Smooth muscle cell (in vitro differentiated cells): ENCODE measurements around the gene INSM2. TPM values are rescaled to one million over a fixed set of nuclear protein-coding genes. Genes with fewer than 3 reads are reported as not detected.

Experiments
- DNase-seq: peaks from one replicate; lab custom pipeline; 2025; ENCODE audit not compliant: unreplicated experiment; lab: John Stamatoyannopoulos, UW
- H2AFZ ChIP-seq: fragments of 200-600 bp; sonication (generic); 2 replicates; pipeline ENCODE4 v1.6.0; 2016; ENCODE audit warnings: antibody characterized with exemption, low read depth, mild to moderate bottlenecking
- H3F3A ChIP-seq: fragments of 200-600 bp; sonication (generic); 2 replicates; pipeline ENCODE4 v1.6.0; 2017; ENCODE audit warnings: antibody characterized with exemption, low read depth
- H3K27ac ChIP-seq: fragments of 200-600 bp; sonication (generic); 2 replicates; pipeline ENCODE4 v1.5.1; 2016; ENCODE audit warnings: low read depth, mild to moderate bottlenecking
- H3K27me3 ChIP-seq: fragments of 200-600 bp; sonication (generic); 2 replicates; pipeline ENCODE4 v1.6.1; 2016; ENCODE audit warnings: low read depth, mild to moderate bottlenecking
- H3K36me3 ChIP-seq: fragments of 200-600 bp; sonication (generic); 2 replicates; pipeline ENCODE4 v1.5.1; 2016; ENCODE audit warnings: low read depth
- H3K4me1 ChIP-seq: fragments of 200-600 bp; sonication (generic); 2 replicates; pipeline ENCODE4 v1.5.1; 2016; ENCODE audit warnings: low read depth
- H3K4me2 ChIP-seq: fragments of 200-600 bp; sonication (generic); 2 replicates; pipeline ENCODE4 v1.6.0; 2016; ENCODE audit warnings: mild to moderate bottlenecking
- H3K4me3 ChIP-seq: fragments of 200-600 bp; sonication (generic); 2 replicates; pipeline ENCODE4 v1.5.1; 2016; ENCODE audit warnings: mild to moderate bottlenecking
- H3K79me2 ChIP-seq: fragments of 200-600 bp; sonication (generic); 2 replicates; pipeline ENCODE4 v1.6.0; 2016; ENCODE audit warnings: low read depth, mild to moderate bottlenecking
- H3K9ac ChIP-seq: fragments of 200-600 bp; sonication (generic); 2 replicates; pipeline ENCODE4 v1.6.0; 2016; ENCODE audit warnings: low read depth
- H3K9me3 ChIP-seq: fragments of 200-600 bp; sonication (generic); replicated peaks from 2 replicates; pipeline ENCODE4 v1.5.1; 2016; ENCODE audit warnings: low read depth
- H4K20me1 ChIP-seq: fragments of 200-600 bp; sonication (generic); 2 replicates; pipeline ENCODE4 v1.6.0; 2016; ENCODE audit warnings: low read depth
- WGBS: methylation state at CpG from one replicate; pipeline ENCODE4 v1.1.7; 2016; ENCODE audit warnings: low lambda C conversion rate; 5-methylcytosine and 5-hydroxymethylcytosine counted together
- polyA plus RNA-seq: library from polyadenylated mRNA; unstranded; fragments of >200 nt; fragmentation: Nextera tagmentation; extraction: Ambion mirVana; gene quantifications from 2 replicates; pipeline ENCODE4 v1.2.1, GENCODE V29; 2016
- total RNA-seq: library from RNA; depleted of rRNA; stranded (reverse); fragments of >200 nt; gene quantifications from 2 replicates; pipeline ENCODE4 v1.2.3, GENCODE V29; 2014
- TF ChIP-seq, protein P1 (sequence below): fragments of 200-600 bp; sonication (generic); IDR thresholded peaks from 2 replicates; pipeline ENCODE4 v1.5.1; 2017; ENCODE audit warnings: borderline replicate concordance, mild to moderate bottlenecking, antibody characterized with exemption; ENCODE audit not compliant: insufficient read depth, poor library complexity, severe bottlenecking

Gene INSM2
- total and polyA plus RNA-seq, 2 experiments from 2014 or later = not detected

DNA sequence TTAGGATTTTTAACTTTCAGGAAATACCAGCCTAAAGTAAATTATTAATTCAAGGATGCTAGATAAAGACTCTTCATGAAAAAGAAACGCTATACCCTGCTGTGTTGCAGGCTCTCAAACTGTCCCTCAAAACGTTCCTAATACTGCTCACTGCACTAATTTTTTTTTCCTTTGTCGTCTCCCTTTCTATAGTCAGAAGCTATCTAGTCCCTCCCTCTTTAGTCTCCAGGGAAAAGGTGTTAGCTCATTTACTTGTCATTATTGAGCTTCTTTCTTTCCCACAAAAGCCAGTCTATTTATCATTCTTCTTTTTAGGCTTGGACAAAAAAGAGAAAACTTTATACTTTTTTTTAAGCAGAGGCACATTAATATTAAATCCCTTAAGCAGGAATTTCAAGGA is 30.3 kb upstream of the INSM2 start:
- H3K9me3 ChIP-seq = no peaks in the 10 kb centered on the region

DNA sequence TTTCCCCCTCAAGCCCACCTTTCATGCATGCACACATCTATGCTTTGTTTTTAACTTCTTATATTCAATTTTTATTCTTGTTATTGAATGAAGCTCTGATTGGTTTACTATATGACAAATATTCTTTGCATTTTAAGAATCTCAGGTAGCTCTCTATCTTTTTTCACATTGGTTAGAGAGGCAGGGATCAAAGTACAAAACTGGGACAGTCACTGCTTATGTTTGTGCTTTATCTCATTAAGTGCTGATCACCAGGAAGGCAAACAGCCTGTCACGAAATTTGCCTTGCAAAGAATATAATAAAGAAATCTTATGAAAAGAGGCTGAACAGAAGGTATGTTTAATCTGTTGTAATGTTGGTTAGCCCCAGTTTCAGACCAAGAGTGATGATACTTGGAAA is 29.7 kb upstream of the INSM2 start:
- Histone ChIP-seq H3K36me3 (no peaks in the 10 kb centered on the region), H2AFZ (no peak overlapping the region), H3K9ac (no peak overlapping the region), H3F3A (no peaks in the 10 kb centered on the region), H3K4me3 (no peak overlapping the region), H3K9me3 (no peaks in the 10 kb centered on the region), H3K27me3 (peaks cover 15% of the 10 kb centered on the region), H3K4me1 (no peaks in the 10 kb centered on the region), H4K20me1 (no peaks in the 10 kb centered on the region), H3K79me2 (no peaks in the 10 kb centered on the region), H3K4me2 (no peak overlapping the region), H3K27ac (no peak overlapping the region)
- TF ChIP-seq, protein P1, sequence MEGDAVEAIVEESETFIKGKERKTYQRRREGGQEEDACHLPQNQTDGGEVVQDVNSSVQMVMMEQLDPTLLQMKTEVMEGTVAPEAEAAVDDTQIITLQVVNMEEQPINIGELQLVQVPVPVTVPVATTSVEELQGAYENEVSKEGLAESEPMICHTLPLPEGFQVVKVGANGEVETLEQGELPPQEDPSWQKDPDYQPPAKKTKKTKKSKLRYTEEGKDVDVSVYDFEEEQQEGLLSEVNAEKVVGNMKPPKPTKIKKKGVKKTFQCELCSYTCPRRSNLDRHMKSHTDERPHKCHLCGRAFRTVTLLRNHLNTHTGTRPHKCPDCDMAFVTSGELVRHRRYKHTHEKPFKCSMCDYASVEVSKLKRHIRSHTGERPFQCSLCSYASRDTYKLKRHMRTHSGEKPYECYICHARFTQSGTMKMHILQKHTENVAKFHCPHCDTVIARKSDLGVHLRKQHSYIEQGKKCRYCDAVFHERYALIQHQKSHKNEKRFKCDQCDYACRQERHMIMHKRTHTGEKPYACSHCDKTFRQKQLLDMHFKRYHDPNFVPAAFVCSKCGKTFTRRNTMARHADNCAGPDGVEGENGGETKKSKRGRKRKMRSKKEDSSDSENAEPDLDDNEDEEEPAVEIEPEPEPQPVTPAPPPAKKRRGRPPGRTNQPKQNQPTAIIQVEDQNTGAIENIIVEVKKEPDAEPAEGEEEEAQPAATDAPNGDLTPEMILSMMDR = no peak
- DNase-seq = no peak
- 44% methylated on average over 1 of the region's 1 CpG for WGBS

More for the DNA sequence above, 30.3 kb upstream of the INSM2 start:
- Histone ChIP-seq H3K27ac (no peak overlapping the region), H2AFZ (no peak overlapping the region), H3F3A (no peaks in the 10 kb centered on the region), H3K4me2 (no peak overlapping the region), H4K20me1 (no peaks in the 10 kb centered on the region), H3K4me1 (no peaks in the 10 kb centered on the region), H3K27me3 (peaks cover 15% of the 10 kb centered on the region), H3K79me2 (no peaks in the 10 kb centered on the region), H3K9ac (no peak overlapping the region), H3K36me3 (no peaks in the 10 kb centered on the region), H3K4me3 (no peak overlapping the region)
- 61% methylated on average over 3 of the region's 3 CpGs for WGBS
- DNase-seq = no peak
- TF ChIP-seq, protein P1 = no peak

- no peak for DNase-seq
- TF ChIP-seq, protein P1 = no peak
- H3K79me2 ChIP-seq = no peaks in the 10 kb centered on the region
- H3K9ac ChIP-seq = no peak overlapping the region
- H3K4me1 ChIP-seq = no peaks in the 10 kb centered on the region
- no peaks in the 10 kb centered on the region for H3F3A ChIP-seq
- H2AFZ ChIP-seq = no peak overlapping the region
- no peak overlapping the region for H3K27ac ChIP-seq
- H3K9me3 ChIP-seq = no peaks in the 10 kb centered on the region
- no peak overlapping the region for H3K4me3 ChIP-seq
- H3K27me3 ChIP-seq = peaks cover 21% of the 10 kb centered on the region
- H3K36me3 ChIP-seq = no peaks in the 10 kb centered on the region
- WGBS = 79% methylated on average over 6 of the region's 6 CpGs
- H3K4me2 ChIP-seq = no peak overlapping the region
- no peaks in the 10 kb centered on the region for H4K20me1 ChIP-seq
Observed at GRCh38 chr14:35506461-35506860, 27.5 kb upstream of the INSM2 start.

GRCh38 chr14:35506927-35507326 is 27.0 kb upstream of the INSM2 start:
- Histone ChIP-seq H3K4me1 (no peaks in the 10 kb centered on the region), H3K9me3 (no peaks in the 10 kb centered on the region), H3F3A (no peaks in the 10 kb centered on the region), H3K4me3 (no peak overlapping the region), H3K4me2 (no peak overlapping the region), H4K20me1 (no peaks in the 10 kb centered on the region), H2AFZ (no peak overlapping the region), H3K9ac (no peak overlapping the region), H3K27ac (no peak overlapping the region), H3K79me2 (no peaks in the 10 kb centered on the region), H3K36me3 (no peaks in the 10 kb centered on the region), H3K27me3 (peaks cover 21% of the 10 kb centered on the region)
- DNase-seq = no peak
- TF ChIP-seq, protein P1 = no peak
